A673 (cell line): Measurements from ENCODE around the gene NSD1. TPM values are rescaled to one million over a fixed set of nuclear protein-coding genes. Genes with fewer than 3 reads are reported as not detected.

ENCODE experiments used
- BruUV-seq: library from RNA; stranded (reverse); fragments of 400-500 nt; replicated peaks from 2 replicates; lab custom pipeline; 2021; lab: Mats Ljungman, UMichigan
- CTCF ChIA-PET: fragments of 300-600 bp; sonication (Branson Sonifier 250); formaldehyde crosslinking; loops from one replicate; lab custom pipeline; 2022; ENCODE audit warnings: antibody characterized with exemption; lab: Charles Lee
- POLR2A ChIA-PET: fragments of 300-600 bp; sonication (Branson Sonifier 250); formaldehyde crosslinking; loops from one replicate; lab custom pipeline; 2022; ENCODE audit warnings: antibody characterized with exemption; ENCODE audit not compliant: low non-redundant PET; lab: Charles Lee
- DNase-seq: peaks from one replicate; pipeline ENCODE4 v3.0.0-alpha.2; 2015; ENCODE audit warnings: low spot score
- H3K27ac ChIP-seq: fragments of 200-600 bp; sonication (generic); 2 replicates; pipeline ENCODE4 v1.5.1; 2016; ENCODE audit warnings: mixed run types, low read depth, mild to moderate bottlenecking, mixed read lengths, antibody characterized with exemption, low read length; ENCODE audit not compliant: poor library complexity, severe bottlenecking
- H3K27me3 ChIP-seq: fragments of 200-600 bp; sonication (generic); replicated peaks from 2 replicates; pipeline ENCODE4 v1.6.1; 2017; ENCODE audit warnings: mixed run types, low read depth, mild to moderate bottlenecking, mixed read lengths, antibody characterized with exemption, low read length; ENCODE audit not compliant: insufficient read depth, poor library complexity
- H3K36me3 ChIP-seq: fragments of 200-600 bp; sonication (generic); 2 replicates; pipeline ENCODE4 v1.6.1; 2016; ENCODE audit warnings: mixed run types, mild to moderate bottlenecking, mixed read lengths, antibody characterized with exemption, low read length; ENCODE audit not compliant: insufficient read depth, poor library complexity, severe bottlenecking
- H3K4me1 ChIP-seq: fragments of 200-600 bp; sonication (generic); 2 replicates; pipeline ENCODE4 v1.6.1; 2017; ENCODE audit warnings: mixed run types, mild to moderate bottlenecking, mixed read lengths, antibody characterized with exemption, low read length; ENCODE audit not compliant: insufficient read depth, poor library complexity, severe bottlenecking
- H3K4me3 ChIP-seq: fragments of 200-600 bp; sonication (generic); 2 replicates; pipeline ENCODE4 v1.5.1; 2016; ENCODE audit warnings: low read depth, mixed run types, mild to moderate bottlenecking, mixed read lengths, low read length; ENCODE audit not compliant: poor library complexity, severe bottlenecking
- H3K9me3 ChIP-seq: fragments of 200-600 bp; sonication (generic); 2 replicates; pipeline ENCODE4 v1.6.1; 2016; ENCODE audit warnings: mixed run types, low read depth, mild to moderate bottlenecking, mixed read lengths, antibody characterized with exemption, low read length; ENCODE audit not compliant: poor library complexity, severe bottlenecking
- CTCF ChIP-seq: fragments of 300-800, 200-600 bp; sonication (generic); conservative IDR thresholded peaks from 2 replicates; pipeline ENCODE4 v1.5.1; 2017; ENCODE audit warnings: low read depth, mild to moderate bottlenecking, antibody characterized with exemption, low read length, moderate library complexity, mixed read lengths
- EZH2 ChIP-seq: fragments of 200-600 bp; sonication (generic); IDR thresholded peaks from 2 replicates; pipeline ENCODE4 v1.6.1; 2017; ENCODE audit warnings: borderline replicate concordance, low read depth, mild to moderate bottlenecking, mixed read lengths, antibody characterized with exemption, low read length; ENCODE audit not compliant: poor library complexity, severe bottlenecking
- intact Hi-C: fragments of 100-400 bp; cut with micrococcal nuclease; formaldehyde crosslinking; loops from one replicate; pipeline ENCODE4 v1.10.0; 2022; ENCODE audit not compliant: unreplicated experiment
- total RNA-seq: library from RNA; stranded (reverse); gene quantifications from 2 replicates; pipeline ENCODE4 v1.2.3, GENCODE V29; 2021

NSD1 gene
- total RNA-seq, 1 experiment from 2014 or later: 74.3 TPM

DNA sequence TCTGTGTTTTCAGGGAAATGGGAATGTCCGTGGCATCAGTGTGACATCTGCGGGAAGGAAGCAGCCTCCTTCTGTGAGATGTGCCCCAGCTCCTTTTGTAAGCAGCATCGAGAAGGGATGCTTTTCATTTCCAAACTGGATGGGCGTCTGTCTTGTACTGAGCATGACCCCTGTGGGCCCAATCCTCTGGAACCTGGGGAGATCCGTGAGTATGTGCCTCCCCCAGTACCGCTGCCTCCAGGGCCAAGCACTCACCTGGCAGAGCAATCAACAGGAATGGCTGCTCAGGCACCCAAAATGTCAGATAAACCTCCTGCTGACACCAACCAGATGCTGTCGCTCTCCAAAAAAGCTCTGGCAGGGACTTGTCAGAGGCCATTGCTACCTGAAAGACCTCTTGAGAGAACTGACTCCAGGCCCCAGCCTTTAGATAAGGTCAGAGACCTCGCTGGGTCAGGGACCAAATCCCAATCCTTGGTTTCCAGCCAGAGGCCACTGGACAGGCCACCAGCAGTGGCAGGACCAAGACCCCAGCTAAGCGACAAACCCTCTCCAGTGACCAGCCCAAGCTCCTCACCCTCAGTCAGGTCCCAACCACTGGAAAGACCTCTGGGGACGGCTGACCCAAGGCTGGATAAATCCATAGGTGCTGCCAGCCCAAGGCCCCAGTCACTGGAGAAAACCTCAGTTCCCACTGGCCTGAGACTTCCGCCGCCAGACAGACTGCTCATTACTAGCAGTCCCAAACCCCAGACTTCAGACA is 160.4 kb downstream of the NSD1 start:
- Histone ChIP-seq H3K27me3 (no peaks in the 10 kb centered on the region), H3K4me1 (no peaks in the 10 kb centered on the region), H3K4me3 (no peak overlapping the region), H3K27ac (no peak overlapping the region), H3K9me3 (no peaks in the 10 kb centered on the region), H3K36me3 (peaks cover 34% of the 10 kb centered on the region)
- CTCF ChIA-PET: no interaction called here
- TF ChIP-seq EZH2 (no peak), CTCF (no peak)
- BruUV-seq: no TSS peak
- intact Hi-C loops: no loop called here
- POLR2A ChIA-PET: no interaction called here
- no peak for DNase-seq

- no peak for TF ChIP-seq EZH2
- TF ChIP-seq CTCF: no peak
- H3K9me3 ChIP-seq: no peaks in the 10 kb centered on the region
- no peak overlapping the region for H3K27ac ChIP-seq
- no peak for DNase-seq
- BruUV-seq: no TSS peak
- intact Hi-C loops: no loop called here
- no peaks in the 10 kb centered on the region for H3K27me3 ChIP-seq
- no peak overlapping the region for H3K4me3 ChIP-seq
- H3K4me1 ChIP-seq: no peaks in the 10 kb centered on the region
- H3K36me3 ChIP-seq: peaks cover 34% of the 10 kb centered on the region
- ChIA-PET POLR2A (no interaction called here), CTCF (no interaction called here)
These were observed 161.1 kb downstream of the NSD1 start for GRCh38 chr5:177294632-177295031.

DNA sequence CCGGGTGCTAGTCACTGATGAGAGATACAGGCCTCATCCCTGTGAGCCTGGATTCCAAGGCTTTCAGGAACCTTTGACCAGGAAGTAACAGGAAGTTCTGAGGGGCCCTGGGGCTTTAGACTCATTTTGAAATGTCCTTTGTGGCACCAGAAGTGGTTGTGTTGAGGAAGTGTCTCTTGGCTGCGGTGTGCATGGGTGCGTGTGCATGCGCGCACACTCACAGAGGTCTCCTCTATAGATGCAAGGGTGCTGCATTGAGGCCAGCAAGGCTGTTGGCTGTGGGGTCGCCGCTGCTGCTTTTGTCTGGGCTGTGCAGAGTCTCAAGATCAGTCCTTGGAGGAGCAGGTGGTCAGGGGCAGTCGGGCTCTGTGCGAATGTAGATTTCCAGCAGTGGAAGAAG is 162.4 kb downstream of the NSD1 start:
- Histone ChIP-seq H3K4me1 (peaks cover 10% of the 10 kb centered on the region), H3K27ac (no peak overlapping the region), H3K9me3 (no peaks in the 10 kb centered on the region), H3K36me3 (peaks cover 34% of the 10 kb centered on the region), H3K4me3 (no peak overlapping the region), H3K27me3 (no peaks in the 10 kb centered on the region)
- no peak for DNase-seq
- intact Hi-C loops: no loop called here
- ChIA-PET POLR2A (no interaction called here), CTCF (no interaction called here)
- no TSS peak for BruUV-seq
- TF ChIP-seq CTCF: no peak
- TF ChIP-seq EZH2: no peak
